T-helper 22 cell (primary cell): Measurements from ENCODE around the gene ALDH1A3.

ENCODE experiments used
- DNase-seq: peaks from one replicate; pipeline ENCODE4 v3.0.0-alpha.2; 2020; ENCODE audit warnings: low read depth

The ALDH1A3 gene

DNA sequence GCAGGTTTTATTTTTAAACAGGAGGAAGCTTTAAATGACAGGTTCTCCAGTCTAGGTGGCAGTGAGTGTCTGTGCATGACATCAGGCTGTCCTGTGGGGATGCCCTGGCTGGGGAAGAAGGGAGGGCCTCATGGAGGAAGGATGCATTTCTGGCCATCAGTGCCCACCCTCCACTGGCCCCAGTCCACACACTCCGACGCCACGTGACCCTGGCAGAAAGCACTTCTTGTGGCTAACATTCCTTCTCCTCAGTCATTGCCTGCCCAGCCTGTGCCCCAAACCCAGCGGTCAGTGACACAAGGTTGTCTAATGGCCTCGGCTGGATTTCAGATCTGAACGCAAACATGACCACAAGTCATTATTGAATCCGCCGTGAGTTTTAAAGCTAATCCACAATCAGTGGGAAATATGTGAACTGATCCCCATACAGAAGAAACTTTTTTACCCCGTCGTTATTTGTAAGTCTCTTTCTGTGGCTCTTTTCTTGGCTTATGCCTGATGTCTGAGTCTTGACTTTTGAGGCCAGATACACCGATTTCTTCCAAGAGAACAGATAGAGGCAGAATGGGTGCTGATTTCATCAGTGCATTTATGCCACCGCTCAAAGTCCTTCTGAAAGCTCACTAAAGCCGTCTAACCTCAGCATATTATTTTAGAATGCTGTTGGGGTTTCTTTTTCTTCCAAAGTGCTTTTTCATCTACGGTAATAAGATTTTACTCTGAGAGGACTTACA lies 22.2 kb downstream of the ALDH1A3 start:
- DNase-seq = no peak

- no peak for DNase-seq
Measured at GRCh38 chr15:100902436-100903167, 23.0 kb downstream of the ALDH1A3 start.

DNA sequence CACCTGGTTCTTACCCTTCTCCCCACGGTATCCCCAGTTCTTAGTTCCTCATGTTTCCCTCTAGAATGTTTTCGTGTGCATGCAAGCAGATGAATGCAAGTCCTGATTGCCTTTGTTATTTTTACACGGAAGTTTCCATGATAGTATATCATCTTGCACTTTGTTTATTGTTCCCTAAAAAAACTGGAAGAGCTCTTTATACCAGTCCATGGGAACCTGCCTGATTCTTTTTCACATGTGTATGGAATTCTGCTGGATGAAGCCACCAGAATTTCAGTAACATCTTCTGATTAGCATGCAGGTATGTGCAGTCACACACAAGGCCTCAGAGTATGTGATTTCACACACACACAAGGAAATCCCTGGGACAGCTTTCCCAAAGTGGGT lies 23.5 kb downstream of the ALDH1A3 start:
- no peak for DNase-seq

- DNase-seq = no peak
Measured at GRCh38 chr15:100905850-100906249, 26.2 kb downstream of the ALDH1A3 start.

DNA sequence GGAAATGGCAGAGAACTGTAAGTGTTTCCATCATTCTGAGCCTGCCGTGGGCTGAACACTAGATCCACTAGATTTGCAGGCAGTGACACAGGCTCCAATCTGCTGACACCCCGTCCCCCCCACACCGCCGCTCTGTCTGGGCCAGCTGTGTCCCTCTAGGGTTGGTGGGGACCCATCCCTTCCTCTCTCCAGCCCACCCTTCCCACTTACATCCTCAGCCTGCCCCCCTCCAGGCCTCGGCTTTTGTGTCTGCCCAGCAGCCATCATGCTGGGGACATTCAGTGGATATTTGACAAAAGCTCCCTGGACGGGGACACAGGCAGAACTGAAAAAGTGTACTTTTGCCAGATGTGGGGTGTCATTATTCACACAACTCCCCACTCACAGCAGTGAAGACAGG lies 28.8 kb downstream of the ALDH1A3 start:
- DNase-seq = no peak

DNA sequence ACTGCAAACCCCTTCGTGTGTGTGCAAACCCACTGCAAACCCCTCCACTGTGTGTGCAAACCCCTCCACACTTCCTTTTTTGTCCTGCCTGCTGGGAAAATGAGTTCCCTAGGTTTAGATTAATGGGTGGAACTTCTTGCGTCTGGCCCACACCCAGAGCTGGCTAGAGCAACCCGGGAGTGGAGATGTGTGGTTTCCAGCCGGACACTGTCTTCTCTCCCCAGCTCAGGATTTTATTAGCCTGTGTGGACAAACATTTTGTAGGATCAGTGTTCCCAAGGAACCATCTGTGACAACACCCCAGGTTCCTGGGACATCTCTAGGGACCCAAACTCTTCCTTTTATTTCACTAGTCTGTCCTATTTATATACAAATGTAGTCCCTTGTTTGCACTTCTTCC lies 29.9 kb downstream of the ALDH1A3 start:
- no peak for DNase-seq

DNA sequence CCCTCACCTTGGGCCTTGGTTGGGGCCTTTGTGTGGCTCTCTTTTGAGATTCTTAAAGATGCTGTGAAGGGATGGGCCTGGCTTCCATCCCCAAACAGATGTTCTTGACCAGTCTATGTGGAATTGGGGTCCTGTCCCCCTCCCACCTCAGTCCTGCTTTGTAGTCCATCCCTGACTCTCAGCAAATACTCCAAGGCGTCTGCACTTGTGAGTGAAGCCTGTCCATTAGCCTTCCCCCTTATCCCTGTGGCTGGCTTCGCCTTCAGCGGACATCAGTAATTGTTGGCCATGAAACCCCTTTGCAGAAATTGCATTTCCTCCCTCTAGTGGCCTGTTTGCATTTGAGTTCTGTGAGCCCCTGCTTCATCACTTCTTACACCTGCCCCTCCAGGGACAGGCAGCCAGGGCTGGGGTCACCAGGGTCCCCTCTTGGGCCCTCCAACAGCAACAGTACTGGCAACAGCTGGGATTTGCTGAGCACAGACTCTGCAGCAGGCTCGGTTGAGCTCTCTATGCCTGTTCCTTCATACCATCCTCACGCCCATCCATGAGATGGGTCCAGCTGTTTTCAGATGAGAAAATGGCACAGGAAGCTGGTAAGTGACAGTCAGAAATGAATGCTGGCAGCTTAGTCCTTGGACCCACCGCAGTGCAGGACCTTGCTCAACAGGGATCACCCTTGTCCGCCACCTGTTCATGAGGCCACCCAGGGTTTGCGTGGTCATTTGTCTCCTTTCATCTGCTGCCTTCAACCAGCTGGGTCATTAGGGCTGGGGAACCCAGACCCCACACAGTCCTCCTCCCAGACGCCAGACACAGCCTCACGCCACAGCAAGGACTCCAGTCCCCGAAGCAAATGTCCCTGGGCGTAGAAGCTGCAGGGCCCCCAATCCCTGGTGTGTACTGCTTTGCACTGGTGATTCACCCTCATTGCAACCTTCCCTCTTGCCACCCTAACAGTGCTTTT lies 30.6 kb downstream of the ALDH1A3 start:
- DNase-seq = no peak

GRCh38 chr15:100911086-100911485 lies 31.5 kb downstream of the ALDH1A3 start:
- DNase-seq = no peak

DNA sequence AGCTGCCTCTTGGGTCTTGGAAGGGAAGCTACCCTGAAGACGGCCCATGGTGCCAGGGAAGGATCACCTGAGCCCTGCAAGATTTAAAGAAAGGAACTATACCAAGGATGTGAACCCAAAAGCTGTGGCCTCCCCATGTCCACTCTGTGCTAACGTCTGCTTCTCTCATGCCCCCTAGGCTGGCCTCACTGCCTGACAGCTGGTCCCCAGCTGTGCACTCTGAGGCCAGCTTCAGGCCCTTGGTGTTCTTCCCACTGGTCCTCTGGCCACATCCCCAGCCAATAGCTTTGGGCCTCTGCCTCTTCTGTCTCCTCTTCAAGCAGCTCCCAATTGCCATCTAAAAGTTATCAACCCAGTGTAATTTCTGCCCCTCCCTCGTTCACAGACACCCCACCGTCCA lies 34.3 kb downstream of the ALDH1A3 start:
- DNase-seq = no peak

- DNase-seq = no peak
Measured at GRCh38 chr15:100914876-100915275, 35.2 kb downstream of the ALDH1A3 start.

DNA sequence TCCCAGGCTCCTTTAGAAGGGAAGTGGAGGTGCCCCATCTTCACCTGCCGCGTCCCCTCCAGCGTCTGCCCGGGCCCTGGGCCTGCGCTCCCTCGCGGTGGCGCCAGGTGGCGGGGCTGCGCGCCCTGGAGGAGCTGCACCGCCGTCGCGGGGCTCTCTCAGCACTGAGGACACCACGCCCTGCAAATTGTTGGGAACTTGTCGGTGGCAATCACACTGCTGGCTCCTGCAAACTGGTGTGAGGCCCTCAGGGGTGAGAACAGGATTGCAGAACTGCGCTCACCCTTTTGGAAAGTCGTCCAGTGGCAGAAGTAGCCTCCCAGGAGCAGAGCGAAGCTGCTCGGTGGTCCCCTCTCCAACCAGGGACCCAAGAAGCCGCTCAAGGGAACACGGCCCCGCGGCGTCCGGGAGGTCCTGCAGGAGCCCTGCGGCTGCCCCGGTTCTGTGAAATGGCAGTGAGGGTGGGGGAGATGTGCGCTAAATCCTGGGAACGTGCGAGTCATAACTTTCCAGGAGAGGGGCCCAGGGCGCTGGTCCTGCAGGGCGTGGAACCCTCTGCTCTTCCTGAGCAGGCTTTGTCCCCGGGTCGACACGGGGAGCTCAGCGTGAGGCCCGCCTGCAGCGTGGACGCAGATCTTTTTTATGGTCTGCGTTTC lies 38.5 kb downstream of the ALDH1A3 start:
- no peak for DNase-seq

DNA sequence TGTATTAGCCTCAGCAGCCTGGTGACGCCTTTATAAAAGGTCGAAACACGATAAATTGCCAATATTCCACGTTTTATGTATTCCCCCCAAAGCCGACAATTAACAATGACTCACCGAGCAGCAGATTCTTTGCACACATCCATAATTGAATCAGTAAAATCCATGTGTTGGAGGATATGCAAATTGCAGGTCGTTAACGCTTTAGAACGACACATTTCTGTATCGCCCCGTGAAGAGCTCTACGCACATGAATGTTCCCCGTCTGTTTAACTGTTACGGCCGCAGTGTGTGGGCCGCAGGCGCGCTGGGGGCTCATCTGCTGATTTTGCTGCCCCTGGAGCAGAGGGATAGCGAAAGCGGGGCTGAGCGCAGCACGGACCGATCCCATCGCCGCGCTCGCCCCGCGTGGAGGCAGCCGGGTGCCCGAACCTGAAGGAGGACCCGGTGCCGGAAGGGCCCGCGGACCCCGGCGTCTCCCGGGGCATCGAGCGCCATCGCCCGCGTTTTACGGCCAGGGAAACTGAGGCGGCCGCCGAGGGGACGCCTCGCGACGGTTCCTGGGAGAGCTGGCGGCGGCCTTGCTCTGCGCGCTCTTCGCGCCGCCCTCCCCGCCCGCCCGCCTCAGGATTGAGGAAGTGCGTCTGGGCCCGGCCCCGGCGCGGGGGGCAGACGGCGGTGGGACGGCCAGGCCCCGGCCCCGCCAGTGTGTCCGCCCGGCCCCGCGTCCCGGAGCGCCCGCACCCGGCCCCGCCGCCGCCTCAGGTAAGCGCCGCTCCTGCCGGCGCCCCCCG lies 39.3 kb downstream of the ALDH1A3 start, which contains the start of gene LRRK1:
Gene LRRK1 (plus strand): TSS at position 668 of the 791 bp plus-strand sequence. CDS start 5,276 bp downstream, outside the sequence.
- DNase-seq = no peak

- no peak for DNase-seq
Measured at GRCh38 chr15:100919481-100920405, 40.1 kb downstream of the ALDH1A3 start.

- no peak for DNase-seq
Measured at GRCh38 chr15:100920516-100921135, 41.0 kb downstream of the ALDH1A3 start.

GRCh38 chr15:100922192-100923040 lies 42.8 kb downstream of the ALDH1A3 start:
- no peak for DNase-seq

GRCh38 chr15:100923076-100923475 lies 43.4 kb downstream of the ALDH1A3 start:
- DNase-seq = no peak

DNA sequence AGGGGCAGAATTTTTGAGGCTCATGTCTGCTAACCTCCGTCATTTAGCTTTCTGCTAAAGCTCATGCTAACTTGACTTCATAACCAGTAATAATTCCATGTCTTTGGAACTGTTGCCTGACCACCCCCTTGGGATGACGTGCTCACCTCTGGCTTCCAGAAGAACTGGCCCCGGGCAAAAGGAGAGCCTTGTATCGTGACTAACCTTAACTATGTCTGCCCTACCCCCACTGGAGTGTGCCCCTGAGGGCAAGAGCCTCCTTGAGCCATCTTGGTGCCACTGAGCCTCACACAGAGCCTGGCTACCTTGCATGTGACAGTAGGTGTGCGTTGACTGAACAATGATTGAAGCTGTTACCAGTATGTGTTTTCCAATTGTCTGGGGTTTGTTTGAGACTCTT lies 44.3 kb downstream of the ALDH1A3 start:
- DNase-seq = no peak

DNA sequence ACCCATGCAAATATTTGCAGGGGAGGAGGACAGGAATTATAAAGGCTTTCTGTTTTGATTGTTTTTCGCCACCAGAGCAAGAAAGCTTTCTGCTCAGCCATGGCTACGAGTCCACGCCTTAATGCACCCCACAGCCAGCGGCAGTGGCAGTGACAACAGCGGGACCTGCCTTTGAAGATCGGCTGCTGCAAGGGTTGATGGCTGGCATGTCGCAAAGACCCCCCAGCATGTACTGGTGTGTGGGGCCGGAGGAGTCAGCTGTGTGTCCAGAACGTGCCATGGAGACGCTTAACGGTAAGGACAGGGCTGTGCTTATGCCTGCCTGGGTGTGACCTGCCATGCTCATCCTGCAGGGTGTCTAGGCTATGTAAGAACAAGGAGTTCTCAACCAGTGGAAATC lies 44.8 kb downstream of the ALDH1A3 start:
- no peak for DNase-seq
